Measurements from ENCODE around the gene STUB1.
A peak's percentile ranks its signal among the peaks of the same experiment; 100 is the strongest.

STUB1 gene

GRCh38 chr16:714558-715476, 34.6 kb downstream of the STUB1 start, which contains the start of gene METRN:
METRN (plus strand) TSS chr16:715118; CDS start chr16:715290, 172 bp downstream.
- DNase-seq = peak; percentile 60 to 83

- DNase-seq = no peak
Observed at GRCh38 chr16:715477-716199, 35.4 kb downstream of the STUB1 start.

- DNase-seq = no peak
Observed at GRCh38 chr16:716200-716568, 36.0 kb downstream of the STUB1 start.

- DNase-seq = no peak
Observed at GRCh38 chr16:716768-717325, 36.6 kb downstream of the STUB1 start.

GRCh38 chr16:717450-718245, 37.4 kb downstream of the STUB1 start:
- DNase-seq = no peak

- DNase-seq = no peak
Observed at GRCh38 chr16:718389-718788, 38.2 kb downstream of the STUB1 start.

GRCh38 chr16:718922-719321, 38.7 kb downstream of the STUB1 start:
- DNase-seq = no peak

- no peak for DNase-seq
Observed at GRCh38 chr16:719815-720446, 39.7 kb downstream of the STUB1 start.

- DNase-seq = peak in 1 of 2 experiments; percentile 38
Observed at GRCh38 chr16:720447-720989, 40.3 kb downstream of the STUB1 start.

- peak; percentile 89 to 91 for DNase-seq
Observed at GRCh38 chr16:720990-721764, 41.0 kb downstream of the STUB1 start, which contains the start of gene ANTKMT. ANTKMT (plus strand) TSS chr16:721146; CDS start chr16:721275, 129 bp downstream.

- DNase-seq = no peak
Observed at GRCh38 chr16:721765-722540, 41.7 kb downstream of the STUB1 start.

- DNase-seq = no peak
Observed at GRCh38 chr16:722835-723633, 42.8 kb downstream of the STUB1 start.

GRCh38 chr16:723695-724094, 43.5 kb downstream of the STUB1 start:
- no peak for DNase-seq

- no peak for DNase-seq
Observed at GRCh38 chr16:724188-725040, 44.2 kb downstream of the STUB1 start.

- no peak for DNase-seq
Observed at GRCh38 chr16:725041-725376, 44.8 kb downstream of the STUB1 start.

GRCh38 chr16:725463-726187, 45.4 kb downstream of the STUB1 start:
- DNase-seq = no peak

- DNase-seq = no peak
Observed at GRCh38 chr16:726188-726437, 45.9 kb downstream of the STUB1 start.
